ENCODE measurements around the gene FAM236C. TPM values are rescaled to one million over a fixed set of nuclear protein-coding genes. Genes with fewer than 3 reads are reported as not detected.
"Not testable (repeated sequence)": the region's sequence is repeated elsewhere in the genome, so short reads cannot be mapped to it uniquely, and the experiment has no call there.

Gene FAM236C
- polyA plus RNA-seq (2012; rRNA removed): not detected in 2 replicates
- polyA plus RNA-seq (2012; cell fraction: cytosol; rRNA removed): not detected in 2 replicates
- polyA plus RNA-seq (2012; cell fraction: nucleus; rRNA removed): not detected in 2 replicates

DNA sequence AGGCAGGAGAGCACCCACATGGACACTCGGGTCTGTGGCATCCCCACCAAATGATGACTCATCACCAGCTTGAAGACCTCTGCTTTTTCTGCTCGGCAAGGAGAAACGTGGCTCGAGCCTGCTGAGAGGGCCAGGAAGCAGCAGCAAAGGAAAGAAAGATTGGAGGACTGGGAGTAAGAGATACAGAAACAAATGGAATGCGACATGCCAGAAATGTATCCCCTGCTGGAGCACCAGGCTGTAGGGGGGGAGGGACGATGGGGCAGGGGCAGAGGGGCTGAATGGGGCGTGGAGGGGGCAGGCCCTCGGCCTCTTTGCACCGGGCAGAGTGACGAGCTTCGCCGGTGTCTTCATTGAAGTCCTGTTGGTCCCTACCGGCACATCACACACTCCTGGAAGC lies at the start of gene FAM236C:
Gene FAM236C, plus strand, starts transcription at position 301 of the 400 bp plus-strand sequence. CDS start 100 bp downstream, outside the sequence.
- WGBS (ENCODE audit: low lambda C conversion rate): no CpG with 5 or more reads among the region's 13 CpGs
- H3K79me2 ChIP-seq (ENCODE audit: insufficient read depth); CTCF ChIA-PET: not testable (repeated sequence)

DNA sequence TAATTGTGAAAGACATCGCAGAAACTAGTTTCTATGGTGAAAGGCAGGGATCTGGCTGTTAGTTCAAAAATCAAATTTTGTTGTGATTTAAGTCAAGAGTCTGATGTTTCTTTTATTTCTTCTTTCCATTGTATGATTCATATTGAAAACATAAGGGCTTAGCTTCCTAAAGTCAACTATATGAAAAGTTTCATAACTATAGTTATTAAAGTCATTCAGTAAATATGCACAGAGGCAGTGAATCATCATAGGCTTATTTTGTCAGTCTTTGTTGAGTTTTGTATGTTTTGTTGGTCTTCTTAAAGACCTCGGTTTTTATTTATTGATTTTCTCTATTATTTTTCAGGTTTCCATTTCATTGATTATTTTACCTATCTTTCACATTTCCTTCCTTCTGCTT lies 29.5 kb upstream of the FAM236C start:
- H3F3A ChIP-seq (replicated peaks; ENCODE audit: insufficient read depth); DNase-seq; H3K36me3 ChIP-seq (replicated peaks in 1 of 2; ENCODE audit: control insufficient read depth in 1 of 2, insufficient read depth in 2 of 2, low read length in 1 of 2); H3K9me2 ChIP-seq; H3K27ac ChIP-seq (ENCODE audit: low read depth in 2 of 2, low read length in 1 of 2); H2AFZ ChIP-seq (ENCODE audit: low read depth); POLR2A ChIA-PET; H3K4me2 ChIP-seq; H3K4me3 ChIP-seq (ENCODE audit: low read depth in 2 of 2, low read length in 1 of 2); H3K79me2 ChIP-seq (ENCODE audit: insufficient read depth); H3K27me3 ChIP-seq (ENCODE audit: insufficient read depth); H3K9me3 ChIP-seq; CTCF ChIA-PET; H3K9ac ChIP-seq; H3K4me1 ChIP-seq (ENCODE audit: control insufficient read depth in 1 of 2, insufficient read depth in 2 of 2, low read depth in 1 of 2, low read length in 1 of 2); H4K20me1 ChIP-seq (ENCODE audit: insufficient read depth): not testable (repeated sequence)
- no CpG with 5 or more reads among the region's 2 CpGs for WGBS (ENCODE audit: low lambda C conversion rate)

More for the DNA sequence above, at the start of gene FAM236C:
- DNase-seq; H3K9ac ChIP-seq; H3K4me1 ChIP-seq (ENCODE audit: control insufficient read depth in 1 of 2, insufficient read depth in 2 of 2, low read depth in 1 of 2, low read length in 1 of 2); H3K4me2 ChIP-seq; H3K36me3 ChIP-seq (replicated peaks in 1 of 2; ENCODE audit: control insufficient read depth in 1 of 2, insufficient read depth in 2 of 2, low read length in 1 of 2); H2AFZ ChIP-seq (ENCODE audit: low read depth); H3F3A ChIP-seq (replicated peaks; ENCODE audit: insufficient read depth); POLR2A ChIA-PET; H3K4me3 ChIP-seq (ENCODE audit: low read depth in 2 of 2, low read length in 1 of 2); H3K9me2 ChIP-seq; H3K9me3 ChIP-seq; H4K20me1 ChIP-seq (ENCODE audit: insufficient read depth); H3K27ac ChIP-seq (ENCODE audit: low read depth in 2 of 2, low read length in 1 of 2); H3K27me3 ChIP-seq (ENCODE audit: insufficient read depth): not testable (repeated sequence)

DNA sequence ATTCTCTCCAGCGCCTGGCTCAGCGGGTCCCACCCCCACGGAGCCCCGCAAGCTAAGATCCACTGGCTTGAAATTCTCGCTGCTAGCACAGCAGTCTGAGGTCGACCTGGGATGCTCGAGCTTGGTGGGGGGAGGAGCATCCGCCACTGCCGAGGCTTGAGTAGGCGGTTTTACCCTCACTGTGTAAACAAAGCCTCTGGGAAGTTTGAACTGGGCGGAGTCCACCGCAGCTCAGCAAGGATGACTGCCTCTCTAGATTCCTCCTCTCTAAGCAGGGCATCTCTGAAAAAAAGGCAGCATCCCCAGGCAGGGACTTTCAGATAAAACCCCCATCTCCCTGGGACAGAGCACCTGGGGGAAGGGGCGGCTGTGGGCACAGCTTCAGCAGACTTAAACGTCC lies 22.7 kb upstream of the FAM236C start:
- H3F3A ChIP-seq (replicated peaks; ENCODE audit: insufficient read depth); H3K4me1 ChIP-seq (ENCODE audit: control insufficient read depth in 1 of 2, insufficient read depth in 2 of 2, low read depth in 1 of 2, low read length in 1 of 2); DNase-seq; H3K79me2 ChIP-seq (ENCODE audit: insufficient read depth); H3K9ac ChIP-seq; H3K9me3 ChIP-seq; H3K9me2 ChIP-seq; POLR2A ChIA-PET; H3K36me3 ChIP-seq (replicated peaks in 1 of 2; ENCODE audit: control insufficient read depth in 1 of 2, insufficient read depth in 2 of 2, low read length in 1 of 2); H4K20me1 ChIP-seq (ENCODE audit: insufficient read depth); CTCF ChIA-PET; H3K4me3 ChIP-seq (ENCODE audit: low read depth in 2 of 2, low read length in 1 of 2); H2AFZ ChIP-seq (ENCODE audit: low read depth); H3K27ac ChIP-seq (ENCODE audit: low read depth in 2 of 2, low read length in 1 of 2); H3K27me3 ChIP-seq (ENCODE audit: insufficient read depth); H3K4me2 ChIP-seq: not testable (repeated sequence)
- no CpG with 5 or more reads among the region's 14 CpGs for WGBS (ENCODE audit: low lambda C conversion rate)

DNA sequence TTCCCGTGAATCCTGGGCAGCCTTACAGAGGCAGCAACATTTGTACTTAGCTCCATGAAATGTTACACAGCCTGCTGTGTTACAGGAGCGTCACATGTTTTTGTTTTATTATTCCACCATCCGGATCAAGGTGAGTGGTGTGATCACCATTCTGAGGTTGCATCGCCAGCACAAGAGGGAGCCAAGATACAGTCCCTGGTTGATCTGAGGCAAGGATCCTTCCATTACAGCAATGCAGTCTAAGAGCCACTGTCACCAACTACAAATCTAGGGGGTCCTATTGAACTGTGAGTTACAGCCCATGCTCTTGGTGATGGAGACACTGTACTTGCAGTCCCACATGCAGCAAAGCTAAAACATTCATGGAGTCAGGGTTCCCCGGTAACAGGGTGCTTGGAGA lies 3.7 kb downstream of the FAM236C start:
- H3F3A ChIP-seq (replicated peaks; ENCODE audit: insufficient read depth); POLR2A ChIA-PET; H3K9me3 ChIP-seq; H3K4me3 ChIP-seq (ENCODE audit: low read depth in 2 of 2, low read length in 1 of 2); H2AFZ ChIP-seq (ENCODE audit: low read depth); H3K9ac ChIP-seq; H3K27me3 ChIP-seq (ENCODE audit: insufficient read depth); CTCF ChIA-PET; H4K20me1 ChIP-seq (ENCODE audit: insufficient read depth); H3K79me2 ChIP-seq (ENCODE audit: insufficient read depth); H3K4me1 ChIP-seq (ENCODE audit: control insufficient read depth in 1 of 2, insufficient read depth in 2 of 2, low read depth in 1 of 2, low read length in 1 of 2); H3K4me2 ChIP-seq; H3K27ac ChIP-seq (ENCODE audit: low read depth in 2 of 2, low read length in 1 of 2); H3K9me2 ChIP-seq; H3K36me3 ChIP-seq (replicated peaks in 1 of 2; ENCODE audit: control insufficient read depth in 1 of 2, insufficient read depth in 2 of 2, low read length in 1 of 2); DNase-seq: not testable (repeated sequence)
- 0% methylated on average over 2 of the region's 5 CpGs for WGBS (ENCODE audit: low lambda C conversion rate)

DNA sequence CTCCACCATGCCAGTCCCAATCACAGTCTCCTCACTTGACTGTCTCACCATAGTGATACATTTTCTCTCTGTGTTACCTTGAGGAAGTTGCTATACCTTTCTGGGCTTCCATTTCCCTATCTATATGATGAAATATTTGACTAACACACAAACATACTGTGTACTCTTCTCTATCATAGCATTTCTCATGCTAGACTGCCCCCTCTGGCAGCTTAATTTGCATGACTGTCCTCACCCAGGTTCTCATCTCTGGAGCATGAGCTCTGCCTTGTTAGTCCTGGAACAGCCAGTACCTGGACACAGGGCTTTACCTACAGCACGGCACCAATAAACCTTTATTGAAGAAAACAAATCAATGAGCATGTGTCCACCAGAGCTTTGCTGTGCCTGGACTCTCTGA lies 19.9 kb downstream of the FAM236C start:
- DNase-seq; H3K36me3 ChIP-seq (replicated peaks in 1 of 2; ENCODE audit: control insufficient read depth in 1 of 2, insufficient read depth in 2 of 2, low read length in 1 of 2); H3K4me3 ChIP-seq (ENCODE audit: low read depth in 2 of 2, low read length in 1 of 2); CTCF ChIA-PET; H4K20me1 ChIP-seq (ENCODE audit: insufficient read depth); H3K9ac ChIP-seq; H3K9me2 ChIP-seq; H3K27ac ChIP-seq (ENCODE audit: low read depth in 2 of 2, low read length in 1 of 2); H3K9me3 ChIP-seq; H3K79me2 ChIP-seq (ENCODE audit: insufficient read depth); H3K4me2 ChIP-seq; H3K4me1 ChIP-seq (ENCODE audit: control insufficient read depth in 1 of 2, insufficient read depth in 2 of 2, low read depth in 1 of 2, low read length in 1 of 2); POLR2A ChIA-PET; H3F3A ChIP-seq (replicated peaks; ENCODE audit: insufficient read depth); H2AFZ ChIP-seq (ENCODE audit: low read depth); H3K27me3 ChIP-seq (ENCODE audit: insufficient read depth): not testable (repeated sequence)
- no CpG with 5 or more reads among the region's 1 CpG for WGBS (ENCODE audit: low lambda C conversion rate)

DNA sequence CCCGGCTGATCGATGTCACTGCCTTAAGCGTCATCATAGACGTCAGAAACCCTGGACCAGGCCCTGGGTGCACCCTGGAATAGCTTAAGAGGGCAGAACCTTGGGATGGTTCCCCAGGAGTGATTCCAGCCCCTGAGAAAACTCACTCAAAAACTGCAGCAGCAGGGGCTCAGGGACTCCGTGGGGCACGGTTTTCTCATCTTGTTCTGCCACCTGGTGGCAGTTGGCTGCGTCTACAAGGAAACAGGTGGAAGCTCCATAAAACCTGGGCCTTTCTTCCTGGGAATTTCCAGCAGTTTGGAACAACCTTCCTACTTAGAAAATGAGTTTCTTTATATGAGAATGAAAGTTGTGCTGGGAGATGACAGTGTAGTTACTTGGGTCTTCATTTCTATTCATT lies 24.0 kb downstream of the FAM236C start:
- H3K4me1 ChIP-seq (ENCODE audit: control insufficient read depth in 1 of 2, insufficient read depth in 2 of 2, low read depth in 1 of 2, low read length in 1 of 2); H3K4me2 ChIP-seq; H3K9me3 ChIP-seq; H3F3A ChIP-seq (replicated peaks; ENCODE audit: insufficient read depth); H3K79me2 ChIP-seq (ENCODE audit: insufficient read depth); H4K20me1 ChIP-seq (ENCODE audit: insufficient read depth); POLR2A ChIA-PET; H3K27ac ChIP-seq (ENCODE audit: low read depth in 2 of 2, low read length in 1 of 2); CTCF ChIA-PET; H3K9ac ChIP-seq; DNase-seq; H3K9me2 ChIP-seq; H3K36me3 ChIP-seq (replicated peaks in 1 of 2; ENCODE audit: control insufficient read depth in 1 of 2, insufficient read depth in 2 of 2, low read length in 1 of 2); H2AFZ ChIP-seq (ENCODE audit: low read depth); H3K27me3 ChIP-seq (ENCODE audit: insufficient read depth); H3K4me3 ChIP-seq (ENCODE audit: low read depth in 2 of 2, low read length in 1 of 2): not testable (repeated sequence)
- no CpG with 5 or more reads among the region's 7 CpGs for WGBS (ENCODE audit: low lambda C conversion rate)

DNA sequence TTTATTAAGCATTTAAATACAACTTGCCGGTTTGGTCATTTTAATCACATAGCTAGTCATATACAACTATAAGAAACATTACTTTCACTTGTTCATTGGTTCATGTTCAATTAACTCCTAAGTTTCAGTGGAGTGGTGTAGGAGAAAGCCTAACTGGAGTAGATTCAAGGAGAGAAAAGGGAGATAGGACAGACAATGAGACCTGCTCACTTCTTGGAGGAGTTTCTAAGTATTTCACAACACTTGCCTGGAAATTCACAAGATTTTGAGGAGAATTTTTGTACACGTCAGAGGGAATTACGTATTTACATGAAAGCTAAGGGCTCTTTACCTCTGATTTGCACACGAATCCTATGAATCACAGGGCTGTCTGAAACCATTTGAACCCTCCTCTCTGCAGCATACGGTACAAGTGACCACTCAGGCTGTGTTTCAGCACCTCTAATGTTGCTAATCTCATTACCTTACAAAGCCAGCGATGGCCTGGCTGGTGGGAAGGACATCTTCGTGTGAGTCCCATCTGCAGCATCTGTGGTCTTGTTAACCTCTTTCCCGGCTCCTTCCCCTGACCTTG lies 24.6 kb downstream of the FAM236C start:
- H3K4me2 ChIP-seq; H3K36me3 ChIP-seq (replicated peaks in 1 of 2; ENCODE audit: control insufficient read depth in 1 of 2, insufficient read depth in 2 of 2, low read length in 1 of 2); H3K27ac ChIP-seq (ENCODE audit: low read depth in 2 of 2, low read length in 1 of 2); H3F3A ChIP-seq (replicated peaks; ENCODE audit: insufficient read depth); H3K9me2 ChIP-seq; H3K79me2 ChIP-seq (ENCODE audit: insufficient read depth); H3K4me3 ChIP-seq (ENCODE audit: low read depth in 2 of 2, low read length in 1 of 2); DNase-seq; H3K4me1 ChIP-seq (ENCODE audit: control insufficient read depth in 1 of 2, insufficient read depth in 2 of 2, low read depth in 1 of 2, low read length in 1 of 2); H3K9me3 ChIP-seq; POLR2A ChIA-PET; H3K9ac ChIP-seq; H4K20me1 ChIP-seq (ENCODE audit: insufficient read depth); H2AFZ ChIP-seq (ENCODE audit: low read depth); CTCF ChIA-PET; H3K27me3 ChIP-seq (ENCODE audit: insufficient read depth): not testable (repeated sequence)
- WGBS (ENCODE audit: low lambda C conversion rate): no CpG with 5 or more reads among the region's 8 CpGs
